Measurements from ENCODE around the gene TAS1R3.
A peak's percentile ranks its signal among the peaks of the same experiment; 100 is the strongest.

The TAS1R3 gene

GRCh38 chr1:1370771-1371300 lies 39.8 kb downstream of the TAS1R3 start:
- peaks cover 4% of the 10 kb centered on the region; the same call in 1 of the 2 replicates for H3F3A ChIP-seq (ENCODE audit: control insufficient read depth, insufficient read depth)
- H3K4me1 ChIP-seq (ENCODE audit: control insufficient read depth, low read length) = peaks cover 27% of the 10 kb centered on the region
- H3K9me2 ChIP-seq (replicated peaks; ENCODE audit: control insufficient read depth, low read length) = no peaks in the 10 kb centered on the region
- no peak overlapping the region for H3K4me3 ChIP-seq (ENCODE audit: low read length)
- H3K27me3 ChIP-seq (ENCODE audit: control insufficient read depth, low read length) = no peaks in the 10 kb centered on the region
- peaks cover 6% of the 10 kb centered on the region; the same call in 1 of the 2 replicates for H4K20me1 ChIP-seq (ENCODE audit: control insufficient read depth, insufficient read depth, low read depth, low read length)
- no peak overlapping the region for H3K4me2 ChIP-seq (ENCODE audit: low read length)
- H3K9me3 ChIP-seq (ENCODE audit: control insufficient read depth, insufficient read depth, low read length) = peaks cover 16% of the 10 kb centered on the region
- peaks cover 37% of the 10 kb centered on the region for H3K79me2 ChIP-seq (ENCODE audit: control insufficient read depth, low read length)
- no peak for TF ChIP-seq EZH2phosphoT487 (IDR thresholded peaks at IDR 0.05; ENCODE audit: borderline replicate concordance, low read length)
- no peak for TF ChIP-seq CTCF (IDR thresholded peaks at IDR 0.05; ENCODE audit: low read depth, low read length, poor library complexity, severe bottlenecking)
- peaks cover 37% of the 10 kb centered on the region for H3K36me3 ChIP-seq (ENCODE audit: control insufficient read depth, low read length)
- H3K27ac ChIP-seq (ENCODE audit: low read depth, low read length) = no peak overlapping the region

- Histone ChIP-seq H3K4me1 (ENCODE audit: control insufficient read depth, low read length) (peaks cover 32% of the 10 kb centered on the region), H3K4me2 (ENCODE audit: low read length) (peak overlapping the region; percentile 66)
These were observed 40.3 kb downstream of the TAS1R3 start for GRCh38 chr1:1371364-1371745.

GRCh38 chr1:1371746-1372711 lies 40.9 kb downstream of the TAS1R3 start:
- Histone ChIP-seq H3K9me3 (ENCODE audit: control insufficient read depth, insufficient read depth, low read length) (peaks cover 4% of the 10 kb centered on the region), H3K4me1 (ENCODE audit: control insufficient read depth, low read length) (peaks cover 35% of the 10 kb centered on the region), H3K27ac (ENCODE audit: low read depth, low read length) (no peak overlapping the region), H3K27me3 (ENCODE audit: control insufficient read depth, low read length) (no peaks in the 10 kb centered on the region), H3K4me3 (ENCODE audit: low read length) (peak overlapping the region; percentile 41), H3K4me2 (ENCODE audit: low read length) (peak overlapping the region; percentile 66), H3K79me2 (ENCODE audit: control insufficient read depth, low read length) (peaks cover 41% of the 10 kb centered on the region), H3K36me3 (ENCODE audit: control insufficient read depth, low read length) (peaks cover 46% of the 10 kb centered on the region), H3K9me2 (replicated peaks; ENCODE audit: control insufficient read depth, low read length) (no peaks in the 10 kb centered on the region), H4K20me1 (ENCODE audit: control insufficient read depth, insufficient read depth, low read depth, low read length) (peaks cover 6% of the 10 kb centered on the region; the same call in 1 of the 2 replicates), H3F3A (ENCODE audit: control insufficient read depth, insufficient read depth) (peaks cover 10% of the 10 kb centered on the region)
- TF ChIP-seq EZH2phosphoT487 (IDR thresholded peaks at IDR 0.05; ENCODE audit: borderline replicate concordance, low read length) (no peak), CTCF (IDR thresholded peaks at IDR 0.05; ENCODE audit: low read depth, low read length, poor library complexity, severe bottlenecking) (peak; percentile 98)

More at GRCh38 chr1:1371364-1371745, 40.3 kb downstream of the TAS1R3 start:
- Histone ChIP-seq H3F3A (ENCODE audit: control insufficient read depth, insufficient read depth) (peaks cover 4% of the 10 kb centered on the region; the same call in 1 of the 2 replicates), H4K20me1 (ENCODE audit: control insufficient read depth, insufficient read depth, low read depth, low read length) (peaks cover 6% of the 10 kb centered on the region; the same call in 1 of the 2 replicates), H3K27me3 (ENCODE audit: control insufficient read depth, low read length) (no peaks in the 10 kb centered on the region), H3K9me3 (ENCODE audit: control insufficient read depth, insufficient read depth, low read length) (peaks cover 11% of the 10 kb centered on the region), H3K9me2 (replicated peaks; ENCODE audit: control insufficient read depth, low read length) (no peaks in the 10 kb centered on the region), H3K4me3 (ENCODE audit: low read length) (peak overlapping the region; percentile 41; the same call in 1 of the 2 replicates), H3K27ac (ENCODE audit: low read depth, low read length) (no peak overlapping the region), H3K79me2 (ENCODE audit: control insufficient read depth, low read length) (peaks cover 41% of the 10 kb centered on the region), H3K36me3 (ENCODE audit: control insufficient read depth, low read length) (peaks cover 40% of the 10 kb centered on the region)
- TF ChIP-seq CTCF (IDR thresholded peaks at IDR 0.05; ENCODE audit: low read depth, low read length, poor library complexity, severe bottlenecking) (no peak), EZH2phosphoT487 (IDR thresholded peaks at IDR 0.05; ENCODE audit: borderline replicate concordance, low read length) (no peak)

Data from DOHH2 (cell line).